GM15510 (cell line): ENCODE measurements around the gene TBX5.

ENCODE experiments used
- POLR2A ChIP-seq: IDR thresholded peaks from 3 replicates; pipeline ENCODE4 v1.6.1; 2011; ENCODE audit warnings: borderline replicate concordance; ENCODE audit not compliant: insufficient read length; ENCODE audit errors: extremely low read depth

TBX5 gene

GRCh38 chr12:114403690-114404066, 2.3 kb downstream of the TBX5 start:
- TF ChIP-seq POLR2A: no peak

GRCh38 chr12:114403011-114403689, 2.8 kb downstream of the TBX5 start:
- no peak for TF ChIP-seq POLR2A

DNA sequence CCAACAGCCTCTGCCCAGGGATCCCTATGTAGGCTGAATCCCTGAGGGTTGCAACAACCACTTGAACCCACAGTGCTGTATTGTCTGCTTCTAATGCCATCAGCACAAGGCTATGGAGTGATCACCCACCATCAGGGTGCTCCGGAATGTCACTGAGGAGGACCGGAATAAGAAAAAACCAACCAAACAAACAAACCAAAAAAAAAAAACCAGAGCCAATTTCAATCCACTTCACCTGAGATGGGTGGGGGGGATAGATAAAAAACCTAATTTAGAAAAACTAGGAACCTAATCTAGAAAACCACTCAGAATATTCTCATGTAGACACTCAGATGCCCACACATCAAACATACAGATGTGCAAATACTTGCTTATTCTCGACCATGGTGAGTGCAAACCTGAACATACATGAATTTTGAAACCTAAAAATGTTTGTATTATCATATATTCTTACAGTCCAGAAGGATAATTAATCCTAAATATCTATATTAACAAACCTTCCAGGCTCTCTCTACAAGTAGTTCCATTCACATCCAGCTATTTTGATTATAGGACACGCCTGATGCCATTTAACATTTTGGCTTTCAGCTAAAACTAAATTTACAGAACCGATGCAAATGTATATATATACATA, 3.7 kb downstream of the TBX5 start:
- TF ChIP-seq POLR2A: no peak

GRCh38 chr12:114401328-114402083, 4.4 kb downstream of the TBX5 start:
- no peak for TF ChIP-seq POLR2A

DNA sequence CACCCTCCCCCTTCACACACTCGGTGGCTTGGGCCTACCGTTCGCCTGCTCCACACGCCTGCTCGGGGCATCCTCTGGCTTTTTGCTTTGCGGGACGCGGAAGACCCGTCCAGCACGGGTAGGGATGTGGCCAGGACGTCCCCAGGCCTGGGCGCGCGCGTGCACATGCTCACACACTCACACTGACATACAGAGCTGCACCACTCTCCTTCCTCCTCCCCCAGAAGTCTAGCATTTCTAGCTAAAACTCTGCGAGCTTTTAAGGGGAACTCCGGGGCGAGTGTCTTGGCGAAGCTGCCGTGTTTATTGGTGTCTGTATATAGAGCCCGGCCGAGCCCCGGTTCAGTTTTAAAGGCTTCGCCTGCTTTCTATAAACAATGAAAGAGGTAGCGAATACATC, 5.0 kb downstream of the TBX5 start:
- TF ChIP-seq POLR2A: no peak

GRCh38 chr12:114400361-114400811, 5.6 kb downstream of the TBX5 start:
- no peak for TF ChIP-seq POLR2A

DNA sequence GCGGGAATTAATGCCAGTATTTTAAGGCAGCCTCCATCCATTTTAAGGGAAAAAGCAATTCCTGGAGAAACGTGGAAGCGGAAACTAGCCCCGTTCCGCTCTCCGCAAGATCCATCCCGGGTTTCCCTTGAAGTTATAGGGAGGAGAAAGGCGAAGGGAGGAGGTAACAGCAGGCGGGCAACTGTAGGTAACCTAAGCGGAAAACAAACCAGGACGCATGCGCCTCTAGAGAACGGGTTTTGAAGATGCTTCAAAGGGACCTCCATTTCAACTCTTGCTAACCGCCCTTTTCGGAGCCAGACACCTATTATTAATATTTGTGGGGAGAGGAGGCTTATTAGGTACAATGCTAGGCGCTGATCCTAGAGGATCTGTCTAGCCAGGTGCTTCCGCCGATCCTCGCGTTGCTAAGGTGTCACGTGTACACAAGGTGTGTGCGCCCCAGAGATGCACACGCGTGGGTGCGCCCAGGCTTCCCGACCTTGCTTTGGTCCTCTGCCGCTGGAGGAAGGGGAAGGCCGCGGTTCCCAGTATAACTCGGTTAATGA, 6.2 kb downstream of the TBX5 start:
- no peak for TF ChIP-seq POLR2A

- no peak for TF ChIP-seq POLR2A
These were observed 7.7 kb downstream of the TBX5 start for GRCh38 chr12:114397978-114398881.

DNA sequence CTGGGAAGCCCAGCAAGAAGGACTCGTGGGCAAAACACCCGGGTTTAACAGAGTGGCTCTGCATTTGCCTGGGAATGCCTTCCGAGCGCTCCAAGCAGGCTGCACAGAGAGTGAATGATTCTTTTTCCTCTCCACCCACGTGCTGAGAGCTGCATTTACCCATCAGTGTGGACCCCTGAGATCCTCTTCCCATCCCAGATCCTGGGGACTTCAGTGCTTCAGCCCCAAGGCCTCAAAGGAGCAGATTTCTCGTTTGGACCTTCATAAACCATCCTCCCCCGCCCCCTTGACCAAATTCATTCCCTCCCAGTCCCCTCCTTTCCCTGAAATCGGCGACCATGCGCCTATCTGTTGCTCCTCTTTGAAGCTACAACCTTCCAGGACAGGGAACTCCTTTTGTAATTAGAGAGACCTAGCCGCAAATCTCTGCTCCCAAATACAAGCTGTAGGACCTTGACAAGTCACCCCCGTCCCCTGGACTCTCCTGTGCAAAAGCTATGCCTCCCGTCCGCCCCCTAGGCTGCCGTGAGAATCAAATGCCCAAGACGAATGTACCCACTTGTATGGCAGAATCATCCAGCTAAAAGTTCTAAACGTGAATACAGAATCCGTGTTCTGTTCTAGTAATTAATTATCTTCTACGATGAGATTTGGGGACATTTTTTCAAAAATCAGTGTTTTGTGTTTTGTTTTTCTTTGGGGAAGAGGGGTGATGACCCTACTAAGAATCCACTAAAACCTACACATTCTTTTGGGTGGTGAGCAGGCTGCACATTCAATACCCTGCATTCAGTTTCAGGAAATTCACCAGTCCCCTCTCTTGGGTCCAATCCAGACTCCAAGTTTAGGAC, 8.8 kb downstream of the TBX5 start:
- TF ChIP-seq POLR2A: no peak

DNA sequence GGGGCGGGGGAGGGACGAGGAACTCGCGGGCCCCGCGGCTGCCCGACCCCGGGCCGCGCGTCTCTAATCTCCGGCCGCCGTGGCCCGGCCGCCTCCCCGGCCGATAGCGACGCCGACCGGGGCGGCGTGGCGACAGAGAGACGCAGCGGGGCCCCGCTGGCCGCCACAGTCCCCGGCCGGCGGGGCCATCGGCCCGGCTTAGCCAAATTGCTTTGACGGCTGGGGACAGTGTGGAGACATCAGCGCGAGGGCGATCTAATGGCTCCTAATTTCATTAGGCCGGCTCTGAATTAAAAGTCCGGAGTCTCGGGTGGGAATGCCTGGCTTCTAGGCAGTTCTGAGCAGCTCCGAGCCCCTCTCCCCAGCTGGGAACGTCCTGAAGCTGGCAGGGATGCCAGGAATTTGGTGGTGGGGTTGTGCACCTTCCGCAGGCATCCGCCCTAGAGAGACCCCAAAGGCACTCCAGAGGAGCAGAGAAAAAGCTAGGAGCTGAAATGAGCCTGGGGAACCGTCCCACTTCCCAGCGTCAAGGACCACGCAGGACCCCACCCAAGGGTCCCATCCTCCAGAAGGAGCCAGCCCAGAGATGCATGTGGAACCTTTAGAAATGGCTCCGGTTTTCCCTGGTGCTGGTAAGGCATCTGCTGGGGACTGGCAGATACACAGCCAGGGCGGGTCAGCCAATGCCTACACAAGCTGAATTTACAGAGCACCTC, 9.6 kb downstream of the TBX5 start:
- no peak for TF ChIP-seq POLR2A

- no peak for TF ChIP-seq POLR2A
These were observed 10.2 kb downstream of the TBX5 start for GRCh38 chr12:114395755-114396152.

- no peak for TF ChIP-seq POLR2A
These were observed 10.7 kb downstream of the TBX5 start for GRCh38 chr12:114395233-114395632.

- TF ChIP-seq POLR2A: no peak
These were observed 12.4 kb downstream of the TBX5 start for GRCh38 chr12:114393569-114393968.
